Measurements from ENCODE around the gene HMCN1.

GRCh38 chr1:185920602-185921001 is 186.4 kb downstream of the HMCN1 start:
- TF ChIP-seq CTCF (IDR thresholded peaks at IDR 0.05) (no peak), POLR2A (IDR thresholded peaks at IDR 0.05) (no peak)

All from adrenal gland (tissue), 5 donors.